ENCODE data around the gene SCMH1.

Gene SCMH1

DNA sequence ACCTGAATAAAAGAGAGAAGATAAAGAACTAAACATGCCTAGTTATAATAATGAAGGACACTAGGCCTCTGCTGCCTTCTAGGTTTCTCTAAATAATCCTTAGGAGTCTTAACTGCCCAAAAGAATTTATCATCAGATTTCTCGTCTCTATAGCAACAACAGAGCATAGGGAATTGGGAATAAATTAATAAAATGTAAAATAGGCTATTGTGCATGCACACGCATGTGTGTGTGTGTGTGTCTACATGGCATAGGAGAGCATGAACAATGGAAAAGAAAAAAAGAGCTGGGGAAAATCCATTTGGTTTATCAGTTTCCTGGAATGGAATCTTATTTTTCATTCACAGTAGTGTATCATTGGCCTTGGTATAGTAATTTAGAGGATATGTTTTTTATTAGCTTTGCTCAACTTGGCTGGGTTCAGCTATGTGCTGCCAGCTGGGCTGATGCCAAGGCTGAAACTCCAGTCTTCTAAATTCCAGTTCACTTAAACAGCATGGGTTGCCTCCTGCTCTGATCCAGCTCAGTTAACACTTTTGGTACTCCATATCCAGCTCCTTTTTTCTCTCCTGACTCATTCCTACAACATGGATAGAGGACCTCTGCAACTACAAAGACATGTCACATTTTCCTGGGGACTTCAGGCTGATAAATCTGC, 140.0 kb downstream of the SCMH1 start:
- DNase-seq (ENCODE audit: low read depth in 2 of 2, low spot score in 1 of 2) = no peak

DNA sequence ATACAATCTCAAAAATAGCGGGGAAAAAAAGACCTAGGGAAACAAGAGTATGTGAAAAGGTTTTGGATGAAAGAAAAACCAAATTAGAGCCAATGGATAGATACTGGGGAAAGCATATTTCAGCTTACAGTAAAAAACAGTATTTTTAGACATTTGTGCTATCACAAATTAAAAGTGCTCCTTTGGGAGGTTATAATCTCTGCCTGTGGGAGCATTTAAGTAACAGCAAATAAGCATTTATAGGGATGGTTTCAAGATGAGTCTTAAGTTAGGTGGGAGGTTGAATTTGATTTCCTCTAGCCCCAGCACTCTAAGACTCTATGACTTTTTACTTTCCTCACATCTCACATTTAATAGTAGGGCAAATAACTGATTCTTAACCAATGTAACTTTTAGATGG, 141.0 kb downstream of the SCMH1 start:
- DNase-seq (ENCODE audit: low read depth in 2 of 2, low spot score in 1 of 2) = no peak

- no peak for DNase-seq (ENCODE audit: low read depth in 2 of 2, low spot score in 1 of 2)
Measured at GRCh38 chr1:41100170-41100569, 141.9 kb downstream of the SCMH1 start.

GRCh38 chr1:41098730-41099460, 143.2 kb downstream of the SCMH1 start:
- no peak for DNase-seq (ENCODE audit: low read depth in 2 of 2, low spot score in 1 of 2)

DNA sequence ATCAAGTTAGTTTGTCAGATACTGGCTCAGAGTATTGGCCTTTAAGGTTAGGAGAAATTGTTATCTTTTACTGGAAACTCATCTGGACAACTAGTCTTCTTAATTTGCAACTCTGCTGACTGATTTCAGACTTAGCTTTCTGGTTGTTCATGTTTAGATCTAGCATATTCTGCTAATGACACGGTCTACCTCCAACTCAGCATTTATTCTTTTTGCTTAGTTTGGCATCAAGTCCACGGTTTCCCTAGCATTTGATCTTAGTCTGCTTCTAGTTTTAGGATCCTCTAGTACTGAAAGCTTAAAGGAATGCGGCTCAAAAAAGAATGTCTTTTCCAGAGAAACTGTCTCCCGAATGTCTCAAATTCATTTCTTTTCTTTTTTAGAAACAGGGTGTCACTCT, 145.0 kb downstream of the SCMH1 start:
- no peak for DNase-seq (ENCODE audit: low read depth in 2 of 2, low spot score in 1 of 2)

DNA sequence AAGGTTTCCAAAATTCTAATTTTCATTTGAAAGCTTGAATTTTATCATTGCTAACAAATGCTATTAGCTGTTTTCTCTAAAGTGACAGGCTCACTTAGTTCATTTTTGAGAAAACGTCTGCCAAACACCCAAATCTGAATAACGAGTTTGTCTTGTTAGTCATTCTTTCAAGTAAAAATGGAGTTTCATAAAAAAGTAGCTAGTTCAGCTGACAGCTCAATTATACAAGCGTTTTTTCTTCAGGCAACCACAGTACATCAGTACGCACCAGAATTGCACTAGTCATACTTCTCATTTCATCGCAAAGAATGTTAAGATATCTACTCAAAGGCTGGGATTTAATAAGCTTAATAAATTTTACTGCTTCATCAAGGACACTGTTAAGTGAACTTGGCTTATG, 148.3 kb downstream of the SCMH1 start:
- DNase-seq (ENCODE audit: low read depth in 2 of 2, low spot score in 1 of 2) = no peak

DNA sequence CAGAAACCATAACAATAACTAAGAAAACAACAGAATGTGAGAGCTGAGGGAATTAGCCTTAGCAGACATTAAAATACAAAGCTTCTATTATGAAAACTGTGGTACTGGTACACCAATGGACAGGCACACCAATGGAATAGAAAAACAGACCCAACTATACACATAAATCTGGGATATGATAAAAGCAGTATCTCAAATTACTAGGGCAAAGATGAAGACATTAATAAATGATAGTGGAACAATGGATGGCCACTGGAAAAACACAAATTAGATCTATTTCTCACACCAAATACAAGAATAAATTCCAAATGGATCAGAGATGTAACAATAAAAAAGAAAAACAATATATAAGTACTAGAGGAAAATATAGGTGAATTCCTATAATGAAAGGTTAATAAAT, 155.2 kb downstream of the SCMH1 start:
- no peak for DNase-seq (ENCODE audit: low read depth in 2 of 2, low spot score in 1 of 2)

DNA sequence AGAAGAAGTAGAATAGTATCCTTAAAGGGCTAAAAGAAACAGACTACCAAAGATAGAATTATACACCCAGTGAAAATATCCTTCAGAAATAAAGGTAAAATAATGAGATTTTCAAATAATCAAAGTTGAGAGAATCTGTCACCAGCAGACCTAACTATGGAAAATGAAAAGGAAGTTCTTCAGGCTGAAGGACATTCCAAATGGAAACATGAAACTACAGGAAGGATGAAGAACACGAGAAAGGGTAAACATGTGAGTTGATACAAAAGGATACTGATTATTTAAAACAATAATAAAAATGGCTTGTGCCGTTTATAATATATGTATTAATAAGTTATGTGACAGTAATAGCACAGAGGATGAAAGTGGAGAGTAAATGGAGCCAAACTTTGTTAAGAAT, 163.5 kb downstream of the SCMH1 start:
- DNase-seq (ENCODE audit: low read depth in 2 of 2, low spot score in 1 of 2) = no peak

DNA sequence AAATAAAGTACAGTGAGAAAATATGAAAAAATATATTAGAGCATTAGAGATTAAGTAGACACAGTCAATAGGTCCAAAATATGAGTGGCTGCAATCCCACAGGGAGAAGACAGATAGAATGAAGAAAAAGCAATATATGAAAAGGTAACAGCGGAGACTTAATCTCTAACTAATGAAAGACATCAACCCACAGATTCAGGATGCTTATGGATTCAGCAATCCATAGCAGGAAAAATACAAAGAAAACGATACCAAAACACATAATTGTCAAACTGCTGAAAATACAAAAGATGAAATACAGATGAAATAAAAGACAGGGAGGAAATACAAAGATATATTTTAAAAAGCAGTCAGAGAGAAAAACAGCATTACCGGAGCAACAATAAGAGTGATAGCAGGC, 163.9 kb downstream of the SCMH1 start:
- no peak for DNase-seq (ENCODE audit: low read depth in 2 of 2, low spot score in 1 of 2)

GRCh38 chr1:41073971-41074370, 168.1 kb downstream of the SCMH1 start:
- no peak for DNase-seq (ENCODE audit: low read depth in 2 of 2, low spot score in 1 of 2)

- DNase-seq (ENCODE audit: low read depth in 2 of 2, low spot score in 1 of 2) = no peak
Measured at GRCh38 chr1:41072051-41072450, 170.1 kb downstream of the SCMH1 start.

DNA sequence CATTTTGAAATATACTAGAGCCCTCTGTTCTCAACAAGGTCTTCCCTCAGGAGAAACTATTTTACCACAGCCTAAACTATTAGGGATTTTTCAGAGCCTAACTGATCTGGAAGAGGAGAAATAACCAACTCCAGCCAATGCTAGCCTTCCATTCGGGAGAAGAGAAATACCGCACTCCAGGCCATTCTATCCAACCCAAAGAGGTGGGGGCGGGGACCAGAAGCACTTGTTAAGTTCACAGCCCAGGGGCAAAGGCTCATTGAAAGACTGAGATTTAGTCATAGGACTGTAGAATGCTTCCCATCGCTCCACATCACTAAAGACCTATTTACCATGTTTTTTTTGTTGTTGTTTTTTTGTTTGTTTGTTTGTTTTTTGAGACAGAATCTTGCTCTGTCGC, 185.2 kb downstream of the SCMH1 start:
- no peak for DNase-seq (ENCODE audit: low read depth in 2 of 2, low spot score in 1 of 2)

GRCh38 chr1:41053316-41053715, 188.8 kb downstream of the SCMH1 start:
- no peak for DNase-seq (ENCODE audit: low read depth in 2 of 2, low spot score in 1 of 2)

DNA sequence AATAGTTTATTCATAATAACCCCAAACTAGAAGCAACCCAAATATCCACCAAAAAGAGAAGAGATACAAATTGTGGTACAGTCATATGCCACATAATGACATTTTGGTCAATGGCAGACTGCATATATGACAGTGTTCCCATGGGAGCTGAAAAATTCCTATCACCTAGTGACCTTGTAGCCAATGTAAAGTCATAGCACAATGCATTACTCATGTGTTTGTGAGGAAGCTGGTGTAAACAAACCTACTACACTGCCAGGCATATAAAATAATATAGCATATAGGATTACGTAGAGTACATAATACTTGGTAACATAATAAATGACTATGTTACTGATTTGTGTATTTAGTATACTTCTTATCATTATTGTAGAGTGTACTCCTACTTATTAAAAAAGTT, 191.1 kb downstream of the SCMH1 start:
- DNase-seq (ENCODE audit: low read depth in 2 of 2, low spot score in 1 of 2) = no peak

- no peak for DNase-seq (ENCODE audit: low read depth in 2 of 2, low spot score in 1 of 2)
Measured at GRCh38 chr1:41048540-41048939, 193.6 kb downstream of the SCMH1 start.

DNA sequence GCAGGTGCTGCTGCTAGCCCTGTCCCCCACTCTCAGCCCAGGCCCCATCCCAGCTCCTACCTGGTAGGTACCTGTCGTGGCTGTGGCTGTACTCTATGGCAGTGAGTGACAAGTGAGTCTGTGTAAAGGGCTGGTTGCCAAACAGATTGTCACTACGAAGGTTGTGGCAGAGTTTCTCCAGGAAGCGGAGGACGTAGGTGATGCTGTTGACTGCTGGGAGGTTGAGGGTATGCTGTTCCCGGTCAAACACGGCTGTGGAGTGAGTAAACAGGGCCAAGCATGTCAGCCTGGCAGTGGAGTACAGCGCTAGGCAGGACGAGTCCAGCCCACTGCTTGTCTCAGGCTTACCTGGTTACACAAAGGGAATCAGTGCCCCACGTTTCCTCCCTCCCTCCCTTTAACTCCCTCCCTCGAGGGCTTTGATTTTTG, 195.7 kb downstream of the SCMH1 start:
- no peak for DNase-seq (ENCODE audit: low read depth in 2 of 2, low spot score in 1 of 2)

GRCh38 chr1:41045740-41046139, 196.4 kb downstream of the SCMH1 start:
- DNase-seq (ENCODE audit: low read depth in 2 of 2, low spot score in 1 of 2) = no peak

- DNase-seq (ENCODE audit: low read depth in 2 of 2, low spot score in 1 of 2) = no peak
Measured at GRCh38 chr1:41044187-41044586, 197.9 kb downstream of the SCMH1 start.

DNA sequence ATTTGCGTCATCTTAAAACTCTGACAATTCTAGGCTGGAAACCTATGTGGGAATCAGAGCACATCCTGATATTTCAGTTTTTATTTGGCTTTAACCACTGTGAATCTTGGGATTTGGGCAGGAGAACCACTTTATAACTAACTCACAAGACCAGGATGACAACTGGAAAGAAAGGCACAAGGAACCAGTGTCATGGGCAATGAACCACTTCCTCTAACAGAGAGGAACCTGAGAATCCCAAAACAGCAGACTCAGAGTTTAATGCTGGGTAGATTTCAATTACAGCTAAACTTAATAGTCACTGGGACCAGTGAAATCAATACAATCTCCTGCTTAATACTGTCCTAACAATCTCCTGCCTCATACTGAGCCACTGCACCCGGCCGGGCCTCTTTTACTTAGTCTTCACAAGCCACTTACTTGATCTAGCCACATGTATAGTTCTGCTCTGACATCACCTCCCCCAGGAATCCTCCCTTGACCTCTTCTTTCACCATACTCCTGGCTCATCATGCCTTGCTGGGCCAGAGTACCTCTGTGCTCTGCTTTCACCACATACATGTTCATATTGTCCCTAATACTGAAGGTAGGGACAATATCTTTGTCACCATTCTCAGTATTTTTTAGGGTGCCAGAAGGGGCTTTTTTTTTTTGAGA, 200.4 kb downstream of the SCMH1 start:
- no peak for DNase-seq (ENCODE audit: low read depth in 2 of 2, low spot score in 1 of 2)

- DNase-seq (ENCODE audit: low read depth in 2 of 2, low spot score in 1 of 2) = no peak
Measured at GRCh38 chr1:41038110-41038509, 204.0 kb downstream of the SCMH1 start.

DNA sequence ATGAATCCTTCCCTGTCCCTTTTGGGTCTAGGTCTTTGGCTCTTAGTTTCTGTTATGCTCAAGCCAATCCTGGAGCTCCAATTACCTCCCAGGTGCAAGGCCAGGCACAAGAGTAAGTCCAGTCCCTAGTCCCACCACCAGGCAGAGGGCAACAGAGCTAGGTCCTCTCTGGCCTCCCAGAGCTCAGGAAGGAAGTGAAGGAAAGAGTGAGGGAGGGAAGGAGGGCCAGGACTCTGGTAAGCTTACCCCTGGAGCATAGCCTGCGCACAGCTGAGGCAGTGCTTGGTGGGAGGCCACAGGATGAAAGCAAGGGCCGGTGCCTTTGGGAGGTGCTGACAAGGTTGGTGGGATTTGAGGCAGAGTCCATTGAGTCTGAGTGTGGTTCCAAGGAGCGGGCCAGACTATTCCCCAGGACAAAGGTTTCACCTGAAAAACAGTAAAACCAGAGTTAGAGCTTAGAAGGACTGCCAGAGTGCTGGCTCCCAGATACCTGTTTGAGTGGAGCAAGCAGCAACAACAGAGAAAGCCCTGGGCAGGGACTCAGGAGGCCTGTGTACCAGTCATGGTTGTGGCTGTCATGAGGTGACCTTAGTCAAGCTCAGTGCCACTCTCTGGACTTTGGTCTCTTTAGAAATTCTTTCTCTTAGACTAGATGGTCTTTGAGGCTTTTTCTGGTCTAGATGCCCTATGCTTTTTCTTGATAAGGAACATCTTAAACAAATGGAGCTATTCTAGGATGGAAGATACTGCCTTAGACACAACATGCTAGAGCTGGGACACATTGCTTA, 204.8 kb downstream of the SCMH1 start:
- DNase-seq (ENCODE audit: low read depth in 2 of 2, low spot score in 1 of 2) = no peak

DNA sequence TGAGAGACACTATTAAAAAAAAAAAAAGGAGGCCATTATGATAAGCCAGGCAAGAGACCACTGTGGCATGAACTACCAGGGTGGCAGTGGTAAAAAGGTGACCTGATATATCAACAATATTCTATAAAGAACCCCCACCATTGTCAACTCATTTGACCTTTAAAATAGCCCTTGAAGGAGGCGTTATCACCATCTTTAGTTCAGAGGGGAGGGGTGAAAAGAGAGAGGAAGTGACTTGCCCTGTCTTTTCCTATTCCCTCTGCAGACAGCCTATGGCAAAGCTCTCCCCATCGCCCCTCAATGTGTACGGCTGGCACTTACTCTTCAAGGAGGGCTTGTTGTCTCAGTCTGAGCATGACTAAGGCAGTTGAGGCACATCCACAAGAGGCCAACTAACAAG, 208.8 kb downstream of the SCMH1 start:
- no peak for DNase-seq (ENCODE audit: low read depth in 2 of 2, low spot score in 1 of 2)
